Measurements from ENCODE around the gene CHFR. TPM values are rescaled to one million over a fixed set of nuclear protein-coding genes. Genes with fewer than 3 reads are reported as not detected.
"Not testable (repeated sequence)": the region's sequence is repeated elsewhere in the genome, so short reads cannot be mapped to it uniquely, and the experiment has no call there.

The CHFR gene
- total RNA-seq, 1 donor from 2014 or later = 74.1 TPM

DNA sequence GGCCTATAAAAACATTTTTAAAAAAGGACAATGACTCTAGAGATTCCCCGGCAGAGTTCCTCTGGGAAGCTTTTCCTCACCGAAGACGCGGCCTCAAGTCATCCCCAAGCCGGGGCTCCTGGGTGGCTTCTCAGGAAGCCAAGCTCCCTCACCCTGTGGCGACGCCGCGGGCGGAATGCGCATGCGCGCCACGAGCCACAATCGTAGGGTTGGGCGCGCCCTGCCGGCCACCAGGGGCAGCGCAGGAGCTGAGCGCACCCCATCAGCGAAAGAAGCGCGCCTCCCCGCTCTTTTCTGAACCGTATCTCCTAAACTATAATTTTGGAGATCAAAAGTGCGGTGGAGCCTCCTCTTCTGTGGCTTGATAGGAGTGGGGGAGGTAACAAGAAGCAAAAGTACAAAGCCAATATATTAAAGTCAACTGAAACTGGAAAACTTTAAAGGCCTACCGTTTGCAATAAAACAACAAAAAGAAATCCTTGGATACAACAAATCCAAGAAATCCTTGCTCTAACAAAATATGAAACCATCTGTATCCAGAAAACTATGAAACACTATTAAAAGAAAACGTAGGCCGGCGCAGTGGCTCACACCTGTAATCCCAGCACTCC is 17.4 kb upstream of the CHFR start:
- no peak overlapping the region for H3K27ac Mint-ChIP-seq (ENCODE audit: unreplicated experiment)
- no peak overlapping the region for H3K4me3 Mint-ChIP-seq (ENCODE audit: unreplicated experiment)
- H3K27me3 Mint-ChIP-seq (ENCODE audit: unreplicated experiment) = peaks cover 8% of the 10 kb centered on the region
- no peaks in the 10 kb centered on the region for H3K9me3 Mint-ChIP-seq (ENCODE audit: unreplicated experiment)
- peak; percentile 76 for DNase-seq (ENCODE audit: low spot score)
- peaks cover 3% of the 10 kb centered on the region for H3K36me3 Mint-ChIP-seq (ENCODE audit: low read depth, unreplicated experiment)
- H3K4me1 Mint-ChIP-seq (ENCODE audit: unreplicated experiment) = no peaks in the 10 kb centered on the region
- TF ChIP-seq CTCF (IDR thresholded peaks at IDR 0.05; ENCODE audit: unreplicated experiment) = peak; percentile 76

GRCh38 chr12:132899033-132899432 is 11.6 kb upstream of the CHFR start:
- Mint-ChIP-seq H3K27me3 (ENCODE audit: unreplicated experiment) (peaks cover 4% of the 10 kb centered on the region), H3K27ac (ENCODE audit: unreplicated experiment) (peak overlapping the region; percentile 33), H3K9me3 (ENCODE audit: unreplicated experiment) (no peaks in the 10 kb centered on the region), H3K36me3 (ENCODE audit: low read depth, unreplicated experiment) (peaks cover 3% of the 10 kb centered on the region), H3K4me1 (ENCODE audit: unreplicated experiment) (no peaks in the 10 kb centered on the region), H3K4me3 (ENCODE audit: unreplicated experiment) (no peak overlapping the region)
- DNase-seq (ENCODE audit: low spot score) = no peak
- TF ChIP-seq CTCF (IDR thresholded peaks at IDR 0.05; ENCODE audit: unreplicated experiment) = no peak

GRCh38 chr12:132888852-132889251 is 1.4 kb upstream of the CHFR start:
- no peak for TF ChIP-seq CTCF (IDR thresholded peaks at IDR 0.05; ENCODE audit: unreplicated experiment)
- Mint-ChIP-seq H3K4me1 (ENCODE audit: unreplicated experiment) (peaks cover 12% of the 10 kb centered on the region), H3K27me3 (ENCODE audit: unreplicated experiment) (peaks cover 19% of the 10 kb centered on the region), H3K27ac (ENCODE audit: unreplicated experiment) (peak overlapping the region; percentile 65), H3K4me3 (ENCODE audit: unreplicated experiment) (peak overlapping the region; percentile 81), H3K9me3 (ENCODE audit: unreplicated experiment) (no peaks in the 10 kb centered on the region), H3K36me3 (ENCODE audit: low read depth, unreplicated experiment) (peaks cover 22% of the 10 kb centered on the region)
- no peak for DNase-seq (ENCODE audit: low spot score)

GRCh38 chr12:132886529-132887477 is 602 bp downstream of the CHFR start:
- Mint-ChIP-seq H3K4me3 (ENCODE audit: unreplicated experiment) (peak overlapping the region; percentile 90), H3K27ac (ENCODE audit: unreplicated experiment) (peak overlapping the region; percentile 63), H3K36me3 (ENCODE audit: low read depth, unreplicated experiment) (peaks cover 26% of the 10 kb centered on the region), H3K4me1 (ENCODE audit: unreplicated experiment) (peaks cover 12% of the 10 kb centered on the region), H3K27me3 (ENCODE audit: unreplicated experiment) (peaks cover 19% of the 10 kb centered on the region), H3K9me3 (ENCODE audit: unreplicated experiment) (no peaks in the 10 kb centered on the region)
- TF ChIP-seq CTCF (IDR thresholded peaks at IDR 0.05; ENCODE audit: unreplicated experiment) = no peak
- peak; percentile 43 for DNase-seq (ENCODE audit: low spot score)

DNA sequence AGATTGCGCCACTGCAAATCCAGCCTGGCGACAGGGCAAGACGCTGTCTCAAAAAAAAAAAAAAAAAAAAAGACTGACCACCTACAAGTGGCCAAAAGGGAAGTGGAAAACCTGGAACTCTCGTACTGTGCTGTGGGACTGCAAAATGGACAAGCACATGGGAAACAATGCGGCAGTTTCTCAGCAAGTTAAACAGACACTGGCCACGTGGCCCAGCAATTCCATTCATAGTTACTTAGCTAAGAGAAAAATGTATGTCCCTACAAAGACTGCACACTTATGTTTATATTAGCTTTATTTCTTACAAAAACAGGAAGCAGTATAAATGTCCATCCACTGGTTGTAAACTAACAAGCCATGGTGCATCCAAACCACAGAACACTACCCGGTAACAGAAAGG is 5.6 kb downstream of the CHFR start:
- Mint-ChIP-seq H3K27ac (ENCODE audit: unreplicated experiment) (no peak overlapping the region), H3K4me1 (ENCODE audit: unreplicated experiment) (peaks cover 5% of the 10 kb centered on the region), H3K36me3 (ENCODE audit: low read depth, unreplicated experiment) (peaks cover 26% of the 10 kb centered on the region), H3K9me3 (ENCODE audit: unreplicated experiment) (no peaks in the 10 kb centered on the region), H3K4me3 (ENCODE audit: unreplicated experiment) (no peak overlapping the region), H3K27me3 (ENCODE audit: unreplicated experiment) (peaks cover 5% of the 10 kb centered on the region)
- DNase-seq (ENCODE audit: low spot score) = no peak
- TF ChIP-seq CTCF (IDR thresholded peaks at IDR 0.05; ENCODE audit: unreplicated experiment) = no peak

DNA sequence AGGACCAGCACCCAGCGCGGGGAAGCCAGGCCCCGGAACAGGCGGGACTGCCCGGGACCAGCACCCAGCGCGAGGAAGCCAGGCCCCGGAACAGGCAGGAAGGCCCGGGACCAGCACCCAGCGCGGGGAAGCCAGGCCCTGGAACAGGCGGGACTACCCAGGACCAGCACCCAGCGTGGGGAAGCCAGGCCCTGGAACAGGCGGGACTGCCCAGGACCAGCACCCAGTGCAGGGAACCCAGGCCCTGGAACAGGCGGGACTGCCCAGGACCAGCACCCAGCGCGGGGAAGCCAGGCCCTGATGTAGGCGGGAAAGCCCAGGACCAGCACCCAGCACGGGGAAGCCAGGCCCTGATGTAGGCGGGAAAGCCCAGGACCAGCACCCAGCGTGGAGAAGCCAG is 12.8 kb downstream of the CHFR start:
- peaks cover 34% of the 10 kb centered on the region for H3K36me3 Mint-ChIP-seq (ENCODE audit: low read depth, unreplicated experiment)
- H3K27ac Mint-ChIP-seq (ENCODE audit: unreplicated experiment); H3K27me3 Mint-ChIP-seq (ENCODE audit: unreplicated experiment); H3K4me3 Mint-ChIP-seq (ENCODE audit: unreplicated experiment); H3K9me3 Mint-ChIP-seq (ENCODE audit: unreplicated experiment); H3K4me1 Mint-ChIP-seq (ENCODE audit: unreplicated experiment); DNase-seq (ENCODE audit: low spot score): not testable (repeated sequence)

Measured in endothelial cell (in vitro differentiated cells).